ENCODE results near the gene DBNDD2.

Gene DBNDD2

DNA sequence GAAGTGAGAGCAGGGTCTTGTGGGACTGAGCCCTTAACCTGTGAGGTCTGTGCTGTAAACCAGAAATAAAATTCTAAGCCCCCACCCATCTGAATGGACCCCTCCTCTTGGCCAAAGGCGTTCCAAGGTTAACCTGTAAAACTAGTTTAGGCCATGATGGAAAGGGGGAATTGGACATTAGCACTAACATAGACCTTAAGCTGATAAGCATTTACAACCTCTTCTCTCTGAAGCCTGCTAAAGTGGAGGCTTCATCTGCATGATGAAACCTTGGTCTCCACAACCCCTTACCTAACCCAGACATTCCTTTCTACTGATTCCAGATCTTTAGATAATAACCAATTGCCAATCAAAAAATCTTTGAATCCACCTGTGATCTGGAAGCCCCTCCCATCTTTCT is 33.7 kb downstream of the DBNDD2 start:
- no peak overlapping the region for H3K4me3 ChIP-seq (ENCODE audit: low read depth, low read length)
- TF ChIP-seq CTCF (IDR thresholded peaks at IDR 0.05; ENCODE audit: low read depth, low read length), result no peak

DNA sequence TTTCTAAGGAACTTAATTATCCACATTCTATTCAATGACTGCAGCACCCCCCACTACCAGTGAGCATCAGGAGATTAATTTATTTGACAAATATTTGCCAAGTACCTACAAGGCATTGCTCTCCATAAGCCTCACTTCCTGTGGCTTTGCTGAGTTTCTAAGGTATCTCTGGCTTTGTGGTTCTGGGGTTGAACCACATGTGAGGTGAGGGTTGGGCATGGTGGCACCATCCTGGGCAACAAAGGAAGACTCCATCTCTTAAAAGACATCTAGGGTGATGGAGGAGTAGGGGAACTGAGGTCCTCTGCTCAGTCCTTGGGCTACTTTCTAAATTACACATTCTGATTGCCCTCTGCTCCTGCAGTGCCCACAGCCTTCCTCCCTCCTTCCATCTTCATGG is 36.0 kb downstream of the DBNDD2 start:
- no peak for TF ChIP-seq CTCF (IDR thresholded peaks at IDR 0.05; ENCODE audit: low read depth, low read length)
- no peak overlapping the region for H3K4me3 ChIP-seq (ENCODE audit: low read depth, low read length)

DNA sequence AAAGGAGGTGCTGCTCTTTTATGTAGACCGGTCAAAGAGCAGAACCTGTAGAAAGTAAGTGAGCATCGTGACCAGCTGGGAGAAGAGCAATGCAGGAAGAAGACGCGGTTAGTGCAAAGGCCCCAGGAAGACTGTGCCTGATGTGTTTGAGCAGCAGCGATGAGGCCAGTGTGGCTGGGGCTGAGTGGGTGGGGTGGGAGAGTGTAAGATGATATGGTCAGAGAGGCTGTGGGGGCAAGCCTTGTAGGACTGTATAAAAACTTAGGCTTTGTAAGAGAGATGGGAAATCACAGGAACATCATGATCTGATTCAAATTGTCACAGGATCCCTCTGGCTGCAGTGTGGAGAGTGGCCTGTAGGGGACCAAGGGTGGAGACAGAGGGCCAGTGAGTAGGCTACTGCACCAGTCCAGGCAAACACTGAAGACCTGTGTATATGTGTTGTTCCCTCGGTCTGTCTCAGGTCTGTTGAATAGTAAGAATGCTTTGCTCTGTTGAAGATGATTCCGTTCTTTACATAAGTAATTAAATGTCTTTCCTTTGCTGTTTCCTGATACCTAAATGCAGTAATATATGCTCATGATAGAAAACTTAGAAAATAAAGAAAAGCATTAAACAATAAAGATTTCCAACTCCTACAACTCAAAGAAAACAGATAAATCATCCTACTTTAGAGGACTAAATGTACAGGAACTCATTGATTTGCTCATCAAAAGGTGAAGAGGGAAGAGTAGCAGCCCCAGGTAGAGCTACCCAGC is 37.9 kb downstream of the DBNDD2 start:
- TF ChIP-seq CTCF (IDR thresholded peaks at IDR 0.05; ENCODE audit: low read depth, low read length), result peak; percentile 69
- no peak overlapping the region for H3K4me3 ChIP-seq (ENCODE audit: low read depth, low read length)

DNA sequence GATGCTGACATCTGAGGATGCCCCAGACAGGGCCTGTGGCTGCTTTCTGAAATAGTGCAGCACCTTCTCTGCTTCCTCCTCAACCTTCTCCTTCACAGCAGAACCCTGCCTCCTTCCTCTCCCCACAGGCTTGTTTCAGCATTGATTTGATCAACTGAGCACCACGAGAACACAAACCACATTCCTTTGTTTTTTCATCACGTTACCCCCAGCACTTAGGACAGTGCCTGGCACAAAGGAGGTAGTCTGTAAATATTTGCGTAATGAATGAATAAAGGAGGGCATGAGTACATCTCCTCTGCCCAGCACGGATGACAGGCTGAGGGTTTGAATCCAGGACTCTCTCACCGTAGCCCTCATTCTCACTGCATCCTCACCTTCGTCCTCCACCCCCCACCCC is 40.2 kb downstream of the DBNDD2 start:
- no peak overlapping the region for H3K4me3 ChIP-seq (ENCODE audit: low read depth, low read length)
- TF ChIP-seq CTCF (IDR thresholded peaks at IDR 0.05; ENCODE audit: low read depth, low read length), result no peak

- TF ChIP-seq CTCF (IDR thresholded peaks at IDR 0.05; ENCODE audit: low read depth, low read length), result no peak
- no peak overlapping the region for H3K4me3 ChIP-seq (ENCODE audit: low read depth, low read length)
Observed at GRCh38 chr20:45449528-45449927, 41.4 kb downstream of the DBNDD2 start.

DNA sequence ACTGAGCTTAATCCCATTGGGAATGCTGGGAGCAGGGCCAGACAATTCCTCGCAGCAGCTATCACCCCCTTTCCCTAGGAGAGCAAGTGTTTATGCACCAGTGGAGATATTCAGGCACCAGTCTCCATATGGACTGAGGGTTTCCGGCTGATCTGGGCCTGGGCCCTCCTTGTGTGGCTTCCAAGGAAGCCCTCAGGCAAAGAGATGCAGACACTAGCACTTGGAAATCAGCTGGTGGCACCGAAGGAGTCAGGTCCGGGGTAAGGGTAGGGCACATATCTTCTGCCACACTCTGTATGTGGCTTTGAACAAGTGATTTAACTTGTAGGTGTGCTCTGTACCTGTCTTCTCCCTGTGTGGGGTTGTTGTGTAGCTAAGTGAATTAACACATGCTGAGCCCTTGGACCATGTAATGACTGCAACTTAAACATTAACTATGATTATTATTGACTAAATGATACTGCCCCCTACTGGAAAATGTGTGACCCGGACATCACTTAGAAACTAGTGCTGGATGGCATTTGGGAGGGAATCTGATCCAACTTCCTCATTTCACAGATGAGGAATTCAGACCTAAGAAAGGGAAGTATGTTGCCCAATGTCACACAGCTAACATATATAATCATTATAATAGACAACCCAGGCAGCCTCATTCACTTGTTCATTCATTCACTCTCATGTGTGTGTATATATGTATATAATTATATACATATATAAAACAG is 42.2 kb downstream of the DBNDD2 start:
- H3K4me3 ChIP-seq (ENCODE audit: low read depth, low read length), result no peak overlapping the region
- peak; percentile 37; the same call in 1 of the 2 replicates for TF ChIP-seq CTCF (IDR thresholded peaks at IDR 0.05; ENCODE audit: low read depth, low read length)

GRCh38 chr20:45452238-45452637 is 44.1 kb downstream of the DBNDD2 start:
- H3K4me3 ChIP-seq (ENCODE audit: low read depth, low read length), result no peak overlapping the region
- TF ChIP-seq CTCF (IDR thresholded peaks at IDR 0.05; ENCODE audit: low read depth, low read length), result no peak

Measured in WI38 (cell line).